Mucosa of gallbladder (tissue), 1 donor: ENCODE measurements around the gene NFIX. TPM values are rescaled to one million over a fixed set of nuclear protein-coding genes. Genes with fewer than 3 reads are reported as not detected.
A peak's percentile ranks its signal among the peaks of the same experiment; 100 is the strongest.

Experiments used
- DNase-seq: peaks from one replicate; pipeline ENCODE4 v3.0.0-alpha.2; 2020; ENCODE audit warnings: low spot score
- total RNA-seq: library from RNA; stranded (reverse); gene quantifications from one replicate; pipeline ENCODE4 v1.2.1, GENCODE V29; 2021
- donor health status: DM: no; HTN: no; CAD: no.

Gene NFIX
- total RNA-seq, 1 donor from 2014 or later = 135 TPM

- no peak for DNase-seq
Observed at GRCh38 chr19:13072188-13072908, 77.1 kb downstream of the NFIX start.

- DNase-seq = no peak
Observed at GRCh38 chr19:13073263-13073662, 78.0 kb downstream of the NFIX start.

GRCh38 chr19:13074378-13074777 is 79.1 kb downstream of the NFIX start:
- no peak for DNase-seq

- DNase-seq = no peak
Observed at GRCh38 chr19:13076320-13076719, 81.0 kb downstream of the NFIX start.

GRCh38 chr19:13076787-13077186 is 81.5 kb downstream of the NFIX start:
- no peak for DNase-seq

- DNase-seq = no peak
Observed at GRCh38 chr19:13077240-13077639, 82.0 kb downstream of the NFIX start.

GRCh38 chr19:13078381-13078780 is 83.1 kb downstream of the NFIX start:
- no peak for DNase-seq

GRCh38 chr19:13078897-13079541 is 83.7 kb downstream of the NFIX start:
- DNase-seq = no peak

GRCh38 chr19:13079542-13079986 is 84.3 kb downstream of the NFIX start:
- no peak for DNase-seq

GRCh38 chr19:13082192-13083007 is 87.1 kb downstream of the NFIX start:
- peak; percentile 62 for DNase-seq

GRCh38 chr19:13083008-13083404 is 87.7 kb downstream of the NFIX start:
- DNase-seq = no peak

GRCh38 chr19:13083627-13084026 is 88.4 kb downstream of the NFIX start:
- DNase-seq = no peak

GRCh38 chr19:13085666-13086065 is 90.4 kb downstream of the NFIX start:
- no peak for DNase-seq

GRCh38 chr19:13086341-13086740 is 91.1 kb downstream of the NFIX start:
- no peak for DNase-seq

GRCh38 chr19:13087295-13087694 is 92.0 kb downstream of the NFIX start:
- no peak for DNase-seq

GRCh38 chr19:13087795-13088537 is 92.7 kb downstream of the NFIX start:
- no peak for DNase-seq

- no peak for DNase-seq
Observed at GRCh38 chr19:13089139-13089856, 94.0 kb downstream of the NFIX start.

- no peak for DNase-seq
Observed at GRCh38 chr19:13089857-13090507, 94.7 kb downstream of the NFIX start.

GRCh38 chr19:13090511-13091231 is 95.4 kb downstream of the NFIX start:
- no peak for DNase-seq
